Daoy (cell line): ENCODE data around the gene PRXL2B. TPM values are rescaled to one million over a fixed set of nuclear protein-coding genes. Genes with fewer than 3 reads are reported as not detected.

ENCODE experiments used
- DNase-seq: peaks from one replicate; pipeline ENCODE4 v3.0.0-alpha.2; 2015; ENCODE audit warnings: low read depth
- total RNA-seq: library from RNA; depleted of rRNA; stranded (reverse); fragments of >200 nt; shearing (Covaris generic); gene quantifications from 2 replicates; pipeline ENCODE4 v1.2.3, GENCODE V29; 2014; rRNA removed

The PRXL2B gene
- total RNA-seq, 1 experiment from 2014 or later = 13.0 TPM

GRCh38 chr1:2635361-2636010 is 48.9 kb downstream of the PRXL2B start:
- DNase-seq = no peak

GRCh38 chr1:2636733-2637132 is 50.2 kb downstream of the PRXL2B start:
- DNase-seq = no peak

GRCh38 chr1:2637442-2638145 is 51.0 kb downstream of the PRXL2B start:
- no peak for DNase-seq

GRCh38 chr1:2638466-2639115 is 52.0 kb downstream of the PRXL2B start:
- DNase-seq = no peak

GRCh38 chr1:2639203-2639602 is 52.6 kb downstream of the PRXL2B start:
- DNase-seq = no peak

GRCh38 chr1:2639607-2640521 is 53.3 kb downstream of the PRXL2B start:
- no peak for DNase-seq

GRCh38 chr1:2640626-2641025 is 54.0 kb downstream of the PRXL2B start:
- no peak for DNase-seq

Other genes with a start within 250 kb of the PRXL2B start
- gene MORN1, start 195.2 kb upstream of the PRXL2B start, total RNA-seq = 15.1 and 30.5 TPM in 2 replicates
- 140 and 195 TPM in 2 replicates for gene RER1, start 194.9 kb upstream of the PRXL2B start, total RNA-seq
- gene PEX10, start 174.2 kb upstream of the PRXL2B start, total RNA-seq = 33.4 and 36.3 TPM in 2 replicates
- gene PLCH2, start 110.5 kb upstream of the PRXL2B start, total RNA-seq = 0.06 TPM in 1 of 2 replicates, not detected in the other
- gene PANK4, start 60.2 kb upstream of the PRXL2B start, total RNA-seq = 18.6 and 44.7 TPM in 2 replicates
- not detected in 2 replicates for gene HES5, start 56.5 kb upstream of the PRXL2B start, total RNA-seq
- 9.0 and 12.1 TPM in 2 replicates for gene TNFRSF14, start 30.4 kb upstream of the PRXL2B start, total RNA-seq
- gene MMEL1, start 46.2 kb downstream of the PRXL2B start, total RNA-seq = not detected in 2 replicates
- not detected in 2 replicates for gene TTC34, start 214.9 kb downstream of the PRXL2B start, total RNA-seq